IMR-90 (cell line): ENCODE measurements around the gene TOMM40L. TPM values are rescaled to one million over a fixed set of nuclear protein-coding genes. Genes with fewer than 3 reads are reported as not detected.

Experiments
- ATAC-seq: fragments of 200-7000 bp; cut with Tn5 transposase; 2 replicates; pipeline ENCODE4 v1.9.1; 2020; ENCODE audit warnings: low read depth, mild to moderate bottlenecking, moderate library complexity
- BruUV-seq: library from RNA; stranded (reverse); fragments of 400-500 nt; replicated peaks from 2 replicates; lab custom pipeline; 2021; lab: Mats Ljungman, UMichigan
- CTCF ChIA-PET: fragments of 300-600 bp; formaldehyde crosslinking; extraction: SDS; loops from one replicate; lab custom pipeline; 2021; ENCODE audit warnings: antibody characterized with exemption; lab: Yijun Ruan, JAX
- POLR2A ChIA-PET: fragments of 300-600 bp; sonication (Branson Sonifier 250); formaldehyde crosslinking; loops from one replicate; lab custom pipeline; 2022; ENCODE audit warnings: antibody characterized with exemption; ENCODE audit not compliant: unreplicated experiment; lab: Charles Lee
- DNase-seq: peaks from one replicate; pipeline ENCODE4 v3.0.0; 2013
- H2AFZ ChIP-seq: replicated peaks from 2 replicates; pipeline ENCODE3; 2013; ENCODE audit warnings: low read length, mild to moderate bottlenecking; ENCODE audit not compliant: poor library complexity
- H2AK5ac ChIP-seq: 2 replicates; pipeline ENCODE4 v1.6.1; 2013; ENCODE audit warnings: low read depth, low read length, inconsistent platforms
- H2AK9ac ChIP-seq: replicated peaks from 2 replicates; pipeline ENCODE3; 2013; ENCODE audit warnings: mild to moderate bottlenecking, low read depth, low read length, moderate library complexity; ENCODE audit not compliant: poor library complexity
- H2BK120ac ChIP-seq: 2 replicates; pipeline ENCODE4 v1.6.1; 2013; ENCODE audit warnings: low read depth, low read length, inconsistent platforms
- H2BK15ac ChIP-seq: 3 replicates; pipeline ENCODE4 v1.6.1; 2013; ENCODE audit warnings: low read depth, low read length, inconsistent platforms
- H2BK20ac ChIP-seq: 2 replicates; pipeline ENCODE4 v1.6.1; 2013; ENCODE audit warnings: low read depth, mild to moderate bottlenecking, inconsistent platforms, low read length, moderate library complexity
- H2BK5ac ChIP-seq: 2 replicates; pipeline ENCODE4 v1.6.1; 2013; ENCODE audit warnings: mild to moderate bottlenecking, low read depth, low read length, inconsistent platforms; ENCODE audit not compliant: poor library complexity, severe bottlenecking
- H3K14ac ChIP-seq: replicated peaks from 2 replicates; pipeline ENCODE4 v1.6.1; 2013; ENCODE audit warnings: low read depth, low read length, inconsistent platforms
- H3K18ac ChIP-seq: 2 replicates; pipeline ENCODE4 v1.6.1; 2013; ENCODE audit warnings: low read depth, low read length, control low read depth
- H3K23ac ChIP-seq: 2 replicates; pipeline ENCODE4 v1.6.1; 2013; ENCODE audit warnings: low read depth, low read length, inconsistent platforms
- H3K27ac ChIP-seq: 2 replicates; pipeline ENCODE4 v1.5.1; 2013; ENCODE audit warnings: mild to moderate bottlenecking, control low read depth, low read length; ENCODE audit not compliant: insufficient read depth
- H3K27me3 ChIP-seq: 2 replicates; pipeline ENCODE4 v1.6.1; 2013; ENCODE audit warnings: low read length; ENCODE audit not compliant: control insufficient read depth, insufficient read depth
- H3K36me3 ChIP-seq: 2 replicates; pipeline ENCODE4 v1.6.1; 2013; ENCODE audit warnings: low read length, mixed read lengths; ENCODE audit not compliant: control insufficient read depth, insufficient read depth
- H3K4ac ChIP-seq: 2 replicates; pipeline ENCODE4 v1.6.1; 2013; ENCODE audit warnings: low read depth, low read length, inconsistent platforms
- H3K4me1 ChIP-seq: 2 replicates; pipeline ENCODE4 v1.6.1; 2013; ENCODE audit warnings: low read length, mixed read lengths; ENCODE audit not compliant: control insufficient read depth, insufficient read depth
- H3K4me2 ChIP-seq: 2 replicates; pipeline ENCODE4 v1.6.1; 2013; ENCODE audit warnings: low read depth, mild to moderate bottlenecking, control low read depth, low read length, moderate library complexity
- H3K4me3 ChIP-seq: 2 replicates; pipeline ENCODE4 v1.5.1; 2013; ENCODE audit warnings: low read depth, mild to moderate bottlenecking, control low read depth, low read length, moderate library complexity; ENCODE audit not compliant: insufficient read depth
- H3K56ac ChIP-seq: 2 replicates; pipeline ENCODE4 v1.6.1; 2013; ENCODE audit warnings: low read length, inconsistent platforms; ENCODE audit not compliant: insufficient read depth; ENCODE audit errors: extremely low read depth
- H3K79me1 ChIP-seq, 2 experiments: 2 replicates each; pipeline ENCODE4 v1.6.1; 2013; ENCODE audit warnings: low read length in 2 of 2, inconsistent platforms in 1 of 2, low read depth in 1 of 2
- H3K9ac ChIP-seq: 2 replicates; pipeline ENCODE4 v1.6.1; 2013; ENCODE audit warnings: low read depth, low read length, control low read depth
- H3K9me1 ChIP-seq: 2 replicates; pipeline ENCODE4 v1.6.1; 2013; ENCODE audit warnings: low read length, inconsistent platforms; ENCODE audit not compliant: insufficient read depth
- H3K9me3 ChIP-seq: 2 replicates; pipeline ENCODE4 v1.6.1; 2013; ENCODE audit warnings: low read length; ENCODE audit not compliant: control insufficient read depth, insufficient read depth
- H4K20me1 ChIP-seq: 2 replicates; pipeline ENCODE4 v1.6.1; 2013; ENCODE audit warnings: low read length, inconsistent platforms; ENCODE audit not compliant: insufficient read depth
- H4K5ac ChIP-seq: 2 replicates; pipeline ENCODE4 v1.6.1; 2013; ENCODE audit warnings: mild to moderate bottlenecking, low read depth, low read length, control low read depth
- H4K8ac ChIP-seq, 2 experiments: 2 replicates each; pipeline ENCODE4 v1.6.1; 2013; ENCODE audit warnings: low read depth in 2 of 2, low read length in 2 of 2, control low read depth in 1 of 2, inconsistent platforms in 1 of 2
- H4K91ac ChIP-seq: 2 replicates; pipeline ENCODE4 v1.6.1; 2013; ENCODE audit warnings: low read depth, low read length, inconsistent platforms; ENCODE audit not compliant: insufficient read depth
- BHLHE40 ChIP-seq: fragments of 150-350 bp; IDR thresholded peaks from 2 replicates; pipeline ENCODE4 v1.6.1; 2016; ENCODE audit warnings: mild to moderate bottlenecking, low read depth, low read length
- CEBPB ChIP-seq: IDR thresholded peaks from 2 replicates; pipeline ENCODE4 v1.6.1; 2012; ENCODE audit warnings: low read depth, low read length, improper control_type of control experiment
- FOS ChIP-seq: fragments of 150-350 bp; IDR thresholded peaks from 2 replicates; pipeline ENCODE4 v1.6.1; 2016; ENCODE audit warnings: low read depth, low read length
- POLR2A ChIP-seq: IDR thresholded peaks from 2 replicates; pipeline ENCODE4 v1.6.1; 2012; ENCODE audit warnings: mild to moderate bottlenecking, low read depth, low read length
- WGBS, 2 experiments: methylation state at CpG; one replicate each; pipeline versions ENCODE4 v1.1.5 to v1.1.7; 2013; ENCODE audit warnings: missing lambda C conversion rate in 2 of 2; ENCODE audit not compliant: insufficient read length in 1 of 2; ENCODE audit errors: extremely low coverage in 2 of 2; 5-methylcytosine and 5-hydroxymethylcytosine counted together
- dilution Hi-C: fragments of 300-500 bp; cut with HindIII; formaldehyde crosslinking; loops from one replicate; pipeline ENCODE4 v1.14.3; 2018; ENCODE audit warnings: low sequenced_read_pairs; ENCODE audit not compliant: unreplicated experiment
- in situ Hi-C: fragments of 300-500 bp; cut with MboI; formaldehyde crosslinking; loops from 3 replicates; pipeline ENCODE4 v1.14.3; 2019; ENCODE audit warnings: low sequenced_read_pairs, inconsistent platforms, mixed read lengths
- intact Hi-C: fragments of 100-400 bp; cut with micrococcal nuclease; formaldehyde crosslinking; loops from 2 replicates; pipeline ENCODE4 v1.10.0; 2022
- polyA plus RNA-seq, 3 experiments: library from polyadenylated mRNA; depleted of rRNA; stranded (reverse); fragments of >200 nt; gene quantifications; 2 replicates each; pipeline ENCODE4 v1.2.3, GENCODE V29; 2012; ENCODE audit warnings: low replicate concordance in 1 of 3
- total RNA-seq: library from RNA; depleted of rRNA; stranded (reverse); fragments of >200 nt; gene quantifications from 2 replicates; pipeline ENCODE4 v1.2.3, GENCODE V29; 2012

TOMM40L gene
- total and polyA plus RNA-seq, 2 of the 4 experiments (the other 2 are of a cell fraction), result 7.7 to 12.5 TPM

GRCh38 chr1:161206411-161207140 is 19.3 kb upstream of the TOMM40L start:
- ChIA-PET CTCF (interaction anchor here (0.7 to 1.1 kb wide), 3 partner anchors 11 to 175 kb away, joined by 3 to 4 read pairs (median 3); no protein-coding TSS in a partner anchor), POLR2A (no interaction called here)
- H3K27ac ChIP-seq, result peak overlapping the region; percentile 68; the same call in 1 of the 2 replicates
- no peak overlapping the region for H2BK120ac ChIP-seq
- H3K79me1 ChIP-seq, result peaks cover 28 to 54% of the 10 kb centered on the region in 2 experiments
- peak overlapping the region; percentile 22; the same call in 1 of the 2 replicates for H3K18ac ChIP-seq
- H4K8ac ChIP-seq, result peak overlapping the region in 1 of 2 experiments; percentile 2; a peak in 1 of 4 replicates
- peak; percentile 71 for DNase-seq
- H3K9me3 ChIP-seq, result no peaks in the 10 kb centered on the region
- BruUV-seq, result no TSS peak
- H2BK5ac ChIP-seq, result peak overlapping the region; percentile 10
- no peak overlapping the region for H3K14ac ChIP-seq
- peaks cover 12% of the 10 kb centered on the region for H4K20me1 ChIP-seq
- no peak overlapping the region for H2BK15ac ChIP-seq
- no peaks in the 10 kb centered on the region for H3K27me3 ChIP-seq
- H3K56ac ChIP-seq, result no peak overlapping the region
- ATAC-seq, result peak; percentile 18
- 95% methylated on average over 4 of the region's 12 CpGs; no CpG with 5 or more reads in 1 of the 2 experiments for WGBS, 2 experiments
- no peak for TF ChIP-seq POLR2A
- TF ChIP-seq CEBPB, result no peak
- TF ChIP-seq BHLHE40, result peak; percentile 9; the same call in 1 of the 2 replicates
- TF ChIP-seq FOS, result peak; percentile 54; the same call in 1 of the 2 replicates
- no peak overlapping the region for H3K4ac ChIP-seq
- in situ Hi-C loops, result no loop called here
- dilution Hi-C loops, result no loop called here
- peaks cover 29% of the 10 kb centered on the region for H3K36me3 ChIP-seq
- peaks cover 12% of the 10 kb centered on the region for H3K4me1 ChIP-seq
- no peak overlapping the region for H4K91ac ChIP-seq
- no peak overlapping the region for H4K5ac ChIP-seq
- no peak overlapping the region for H2AK9ac ChIP-seq
- H3K4me3 ChIP-seq, result no peak overlapping the region
- H2BK20ac ChIP-seq, result no peak overlapping the region
- peak overlapping the region; percentile 62 for H3K4me2 ChIP-seq
- H2AK5ac ChIP-seq, result no peak overlapping the region; the same call in 1 of the 2 replicates
- no peak overlapping the region for H3K9ac ChIP-seq
- H3K23ac ChIP-seq, result no peak overlapping the region
- intact Hi-C loops, result no loop called here
- H2AFZ ChIP-seq, result no peak overlapping the region
- peaks cover 11% of the 10 kb centered on the region for H3K9me1 ChIP-seq
